ENCODE results near the gene GRIN2C.

Gene GRIN2C

GRCh38 chr17:74819801-74820436 is 39.8 kb downstream of the GRIN2C start:
- peak in 1 of 3 experiments; percentile 47 for DNase-seq

- peak in 2 of 3 experiments; percentile 16 to 23 for DNase-seq
Measured at GRCh38 chr17:74818291-74818938, 41.3 kb downstream of the GRIN2C start.

GRCh38 chr17:74816905-74817620 is 42.6 kb downstream of the GRIN2C start:
- DNase-seq, result no peak

GRCh38 chr17:74815550-74816370 is 43.9 kb downstream of the GRIN2C start:
- DNase-seq, result no peak

- DNase-seq, result no peak
Measured at GRCh38 chr17:74815067-74815466, 44.6 kb downstream of the GRIN2C start.

- no peak for DNase-seq
Measured at GRCh38 chr17:74814453-74814852, 45.2 kb downstream of the GRIN2C start.

- no peak for DNase-seq
Measured at GRCh38 chr17:74812109-74813009, 47.3 kb downstream of the GRIN2C start.

GRCh38 chr17:74810699-74811485 is 48.8 kb downstream of the GRIN2C start:
- DNase-seq, result no peak

- DNase-seq, result no peak
Measured at GRCh38 chr17:74808714-74809430, 50.8 kb downstream of the GRIN2C start.

GRCh38 chr17:74807925-74808324 is 51.8 kb downstream of the GRIN2C start:
- DNase-seq, result peak; percentile 47 to 81 (median 55)

- DNase-seq, result no peak
Measured at GRCh38 chr17:74807441-74807840, 52.2 kb downstream of the GRIN2C start.

- DNase-seq, result no peak
Measured at GRCh38 chr17:74806334-74806733, 53.4 kb downstream of the GRIN2C start.

GRCh38 chr17:74805591-74805991 is 54.1 kb downstream of the GRIN2C start:
- DNase-seq, result no peak

GRCh38 chr17:74804683-74805082 is 55.0 kb downstream of the GRIN2C start:
- DNase-seq, result no peak

GRCh38 chr17:74803971-74804370 is 55.7 kb downstream of the GRIN2C start:
- DNase-seq, result peak in 1 of 3 experiments; percentile 29

- DNase-seq, result no peak
Measured at GRCh38 chr17:74803388-74803930, 56.2 kb downstream of the GRIN2C start.

GRCh38 chr17:74801896-74802295 is 57.8 kb downstream of the GRIN2C start:
- no peak for DNase-seq

- DNase-seq, result no peak
Measured at GRCh38 chr17:74800531-74800930, 59.2 kb downstream of the GRIN2C start.

GRCh38 chr17:74799097-74799496 is 60.6 kb downstream of the GRIN2C start:
- DNase-seq, result no peak

- DNase-seq, result no peak
Measured at GRCh38 chr17:74798239-74798707, 61.4 kb downstream of the GRIN2C start.
